HG02623 (cell line): Measurements from ENCODE around the gene NLRC5.
A peak's percentile ranks its signal among the peaks of the same experiment; 100 is the strongest.
"Not testable (repeated sequence)": the region's sequence is repeated elsewhere in the genome, so short reads cannot be mapped to it uniquely, and the experiment has no call there.

Experiments used
- ATAC-seq: cut with Tn5 transposase; IDR thresholded peaks from one replicate; pipeline ENCODE4 v1.9.1; 2021; ENCODE audit warnings: moderate library complexity; ENCODE audit not compliant: unreplicated experiment

NLRC5 gene

GRCh38 chr16:57071081-57071732, 81.8 kb downstream of the NLRC5 start:
- ATAC-seq = not testable (repeated sequence)

- no peak for ATAC-seq
These were observed 82.7 kb downstream of the NLRC5 start for GRCh38 chr16:57071831-57072582.

- ATAC-seq = no peak
These were observed 83.4 kb downstream of the NLRC5 start for GRCh38 chr16:57072616-57073275.

GRCh38 chr16:57077714-57078113, 88.4 kb downstream of the NLRC5 start:
- ATAC-seq = no peak

GRCh38 chr16:57081744-57082143, 92.4 kb downstream of the NLRC5 start:
- no peak for ATAC-seq

- ATAC-seq = no peak
These were observed 93.3 kb downstream of the NLRC5 start for GRCh38 chr16:57082664-57083063.

- no peak for ATAC-seq
These were observed 94.2 kb downstream of the NLRC5 start for GRCh38 chr16:57083485-57084126.

- no peak for ATAC-seq
These were observed 95.0 kb downstream of the NLRC5 start for GRCh38 chr16:57084257-57084770.

- no peak for ATAC-seq
These were observed 95.6 kb downstream of the NLRC5 start for GRCh38 chr16:57084996-57085395.

- ATAC-seq = no peak
These were observed 97.6 kb downstream of the NLRC5 start for GRCh38 chr16:57087003-57087402.

- ATAC-seq = no peak
These were observed 100.0 kb downstream of the NLRC5 start for GRCh38 chr16:57089406-57089805.

GRCh38 chr16:57091200-57091974, 102.0 kb downstream of the NLRC5 start:
- ATAC-seq = no peak

GRCh38 chr16:57091975-57092785, 102.8 kb downstream of the NLRC5 start, which contains the start of gene CPNE2:
TSS of gene CPNE2 (plus strand) at chr16:57092583. CDS start at chr16:57110743, 18,160 bp downstream.
- peak; percentile 45 for ATAC-seq

GRCh38 chr16:57092786-57093411, 103.5 kb downstream of the NLRC5 start:
- peak; percentile 42 for ATAC-seq

- no peak for ATAC-seq
These were observed 104.6 kb downstream of the NLRC5 start for GRCh38 chr16:57093666-57094564.

GRCh38 chr16:57094911-57095310, 105.6 kb downstream of the NLRC5 start:
- ATAC-seq = no peak

- ATAC-seq = no peak
These were observed 106.8 kb downstream of the NLRC5 start for GRCh38 chr16:57096192-57096591.

GRCh38 chr16:57096793-57097192, 107.4 kb downstream of the NLRC5 start:
- ATAC-seq = no peak
